BE2C (cell line): Measurements from ENCODE around the gene USPL1.

ENCODE experiments used
- DNase-seq: peaks from one replicate; pipeline ENCODE4 v3.0.0-alpha.2; 2020
- H3K27me3 ChIP-seq: fragments of 250-450 bp; sonication (Bioruptor Pico); 2 replicates; pipeline ENCODE4 v1.5.1; 2020; ENCODE audit warnings: mild to moderate bottlenecking
- H3K36me3 ChIP-seq: fragments of 250-450 bp; sonication (Bioruptor Pico); 2 replicates; pipeline ENCODE4 v1.5.1; 2020; ENCODE audit warnings: mild to moderate bottlenecking
- H3K4me1 ChIP-seq: fragments of 250-450 bp; sonication (Bioruptor Pico); 2 replicates; pipeline ENCODE4 v1.5.1; 2020
- H3K4me3 ChIP-seq: 2 replicates; pipeline ENCODE4 v1.5.1; 2011; ENCODE audit warnings: low read depth, low read length
- H3K9me3 ChIP-seq: fragments of 250-450 bp; sonication (Bioruptor Pico); 2 replicates; pipeline ENCODE4 v1.5.1; 2020
- CTCF ChIP-seq: IDR thresholded peaks from 2 replicates; pipeline ENCODE4 v1.5.1; 2012; ENCODE audit warnings: mild to moderate bottlenecking, low read depth, low read length

USPL1 gene

GRCh38 chr13:30656178-30656577 is 38.5 kb downstream of the USPL1 start:
- H3K4me1 ChIP-seq = peaks cover 6% of the 10 kb centered on the region; the same call in 1 of the 2 replicates
- TF ChIP-seq CTCF = no peak
- H3K9me3 ChIP-seq = no peaks in the 10 kb centered on the region
- DNase-seq = no peak
- no peak overlapping the region for H3K4me3 ChIP-seq
- no peaks in the 10 kb centered on the region for H3K27me3 ChIP-seq
- H3K36me3 ChIP-seq = peaks cover 76% of the 10 kb centered on the region

- H3K4me1 ChIP-seq = peaks cover 6% of the 10 kb centered on the region; the same call in 1 of the 2 replicates
- DNase-seq = peak; percentile 40
- H3K9me3 ChIP-seq = no peaks in the 10 kb centered on the region
- H3K27me3 ChIP-seq = no peaks in the 10 kb centered on the region
- TF ChIP-seq CTCF = no peak
- H3K4me3 ChIP-seq = no peak overlapping the region
- peaks cover 52% of the 10 kb centered on the region for H3K36me3 ChIP-seq
These were observed 42.3 kb downstream of the USPL1 start for GRCh38 chr13:30659980-30660379.

GRCh38 chr13:30660796-30661195 is 43.1 kb downstream of the USPL1 start:
- DNase-seq = no peak
- H3K4me3 ChIP-seq = no peak overlapping the region
- H3K4me1 ChIP-seq = peaks cover 6% of the 10 kb centered on the region; the same call in 1 of the 2 replicates
- TF ChIP-seq CTCF = no peak
- H3K27me3 ChIP-seq = no peaks in the 10 kb centered on the region
- H3K9me3 ChIP-seq = no peaks in the 10 kb centered on the region
- peaks cover 44% of the 10 kb centered on the region for H3K36me3 ChIP-seq

GRCh38 chr13:30664689-30665275 is 47.1 kb downstream of the USPL1 start:
- no peak for DNase-seq
- no peak overlapping the region for H3K4me3 ChIP-seq
- no peaks in the 10 kb centered on the region for H3K27me3 ChIP-seq
- H3K36me3 ChIP-seq = peaks cover 6% of the 10 kb centered on the region
- H3K9me3 ChIP-seq = no peaks in the 10 kb centered on the region
- peaks cover 2% of the 10 kb centered on the region; the same call in 1 of the 2 replicates for H3K4me1 ChIP-seq
- no peak for TF ChIP-seq CTCF

- Histone ChIP-seq H3K9me3 (no peaks in the 10 kb centered on the region), H3K36me3 (no peaks in the 10 kb centered on the region), H3K4me3 (no peak overlapping the region), H3K4me1 (no peaks in the 10 kb centered on the region; the same call in 1 of the 2 replicates), H3K27me3 (no peaks in the 10 kb centered on the region)
- no peak for TF ChIP-seq CTCF
- no peak for DNase-seq
These were observed 47.9 kb downstream of the USPL1 start for GRCh38 chr13:30665638-30666037.

GRCh38 chr13:30666113-30666512 is 48.4 kb downstream of the USPL1 start:
- Histone ChIP-seq H3K4me3 (no peak overlapping the region), H3K27me3 (no peaks in the 10 kb centered on the region), H3K36me3 (no peaks in the 10 kb centered on the region), H3K4me1 (no peaks in the 10 kb centered on the region; the same call in 1 of the 2 replicates), H3K9me3 (no peaks in the 10 kb centered on the region)
- TF ChIP-seq CTCF = no peak
- no peak for DNase-seq
